Smooth muscle cell (in vitro differentiated cells): ENCODE measurements around the gene AMBRA1. TPM values are rescaled to one million over a fixed set of nuclear protein-coding genes. Genes with fewer than 3 reads are reported as not detected.

Experiments
- DNase-seq: peaks from one replicate; lab custom pipeline; 2025; ENCODE audit not compliant: unreplicated experiment; lab: John Stamatoyannopoulos, UW
- H2AFZ ChIP-seq: fragments of 200-600 bp; sonication (generic); 2 replicates; pipeline ENCODE4 v1.6.0; 2016; ENCODE audit warnings: antibody characterized with exemption, low read depth, mild to moderate bottlenecking
- H3F3A ChIP-seq: fragments of 200-600 bp; sonication (generic); 2 replicates; pipeline ENCODE4 v1.6.0; 2017; ENCODE audit warnings: antibody characterized with exemption, low read depth
- H3K27ac ChIP-seq: fragments of 200-600 bp; sonication (generic); 2 replicates; pipeline ENCODE4 v1.5.1; 2016; ENCODE audit warnings: low read depth, mild to moderate bottlenecking
- H3K27me3 ChIP-seq: fragments of 200-600 bp; sonication (generic); 2 replicates; pipeline ENCODE4 v1.6.1; 2016; ENCODE audit warnings: low read depth, mild to moderate bottlenecking
- H3K36me3 ChIP-seq: fragments of 200-600 bp; sonication (generic); 2 replicates; pipeline ENCODE4 v1.5.1; 2016; ENCODE audit warnings: low read depth
- H3K4me1 ChIP-seq: fragments of 200-600 bp; sonication (generic); 2 replicates; pipeline ENCODE4 v1.5.1; 2016; ENCODE audit warnings: low read depth
- H3K4me2 ChIP-seq: fragments of 200-600 bp; sonication (generic); 2 replicates; pipeline ENCODE4 v1.6.0; 2016; ENCODE audit warnings: mild to moderate bottlenecking
- H3K4me3 ChIP-seq: fragments of 200-600 bp; sonication (generic); 2 replicates; pipeline ENCODE4 v1.5.1; 2016; ENCODE audit warnings: mild to moderate bottlenecking
- H3K79me2 ChIP-seq: fragments of 200-600 bp; sonication (generic); 2 replicates; pipeline ENCODE4 v1.6.0; 2016; ENCODE audit warnings: low read depth, mild to moderate bottlenecking
- H3K9ac ChIP-seq: fragments of 200-600 bp; sonication (generic); 2 replicates; pipeline ENCODE4 v1.6.0; 2016; ENCODE audit warnings: low read depth
- H3K9me3 ChIP-seq: fragments of 200-600 bp; sonication (generic); replicated peaks from 2 replicates; pipeline ENCODE4 v1.5.1; 2016; ENCODE audit warnings: low read depth
- H4K20me1 ChIP-seq: fragments of 200-600 bp; sonication (generic); 2 replicates; pipeline ENCODE4 v1.6.0; 2016; ENCODE audit warnings: low read depth
- WGBS: methylation state at CpG from one replicate; pipeline ENCODE4 v1.1.7; 2016; ENCODE audit warnings: low lambda C conversion rate; 5-methylcytosine and 5-hydroxymethylcytosine counted together
- polyA plus RNA-seq: library from polyadenylated mRNA; unstranded; fragments of >200 nt; fragmentation: Nextera tagmentation; extraction: Ambion mirVana; gene quantifications from 2 replicates; pipeline ENCODE4 v1.2.1, GENCODE V29; 2016
- total RNA-seq: library from RNA; depleted of rRNA; stranded (reverse); fragments of >200 nt; gene quantifications from 2 replicates; pipeline ENCODE4 v1.2.3, GENCODE V29; 2014
- TF ChIP-seq, protein P1 (sequence below): fragments of 200-600 bp; sonication (generic); IDR thresholded peaks from 2 replicates; pipeline ENCODE4 v1.5.1; 2017; ENCODE audit warnings: borderline replicate concordance, mild to moderate bottlenecking, antibody characterized with exemption; ENCODE audit not compliant: insufficient read depth, poor library complexity, severe bottlenecking

The AMBRA1 gene
- total and polyA plus RNA-seq, 2 experiments from 2014 or later = 10.3 to 38.3 TPM

DNA sequence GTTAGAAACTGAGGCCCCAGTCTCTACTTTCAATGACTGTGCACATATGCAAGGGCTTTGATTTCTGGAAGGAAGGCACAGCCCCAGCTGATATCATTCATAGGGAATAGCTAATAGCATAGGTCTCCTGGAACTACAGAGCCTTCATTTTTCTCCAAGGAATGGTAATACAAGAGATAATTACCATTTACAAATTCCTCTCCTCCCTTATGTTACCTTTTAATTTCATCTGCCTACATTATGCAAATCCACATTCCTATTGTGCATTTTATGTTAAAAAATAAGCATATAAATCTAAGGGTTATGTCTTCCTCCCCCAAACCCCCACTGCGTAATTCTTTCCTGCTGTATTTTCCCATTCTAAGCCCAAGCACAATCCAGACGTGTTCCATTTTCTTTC is 94.9 kb downstream of the AMBRA1 start:
- Histone ChIP-seq H4K20me1 (peaks cover 24% of the 10 kb centered on the region), H3K9me3 (no peaks in the 10 kb centered on the region), H3K4me1 (no peaks in the 10 kb centered on the region), H3K4me3 (no peak overlapping the region), H2AFZ (no peak overlapping the region), H3K27me3 (no peaks in the 10 kb centered on the region), H3K36me3 (no peaks in the 10 kb centered on the region), H3K27ac (no peak overlapping the region), H3K9ac (no peak overlapping the region), H3F3A (no peaks in the 10 kb centered on the region), H3K4me2 (no peak overlapping the region), H3K79me2 (no peaks in the 10 kb centered on the region)
- TF ChIP-seq, protein P1, sequence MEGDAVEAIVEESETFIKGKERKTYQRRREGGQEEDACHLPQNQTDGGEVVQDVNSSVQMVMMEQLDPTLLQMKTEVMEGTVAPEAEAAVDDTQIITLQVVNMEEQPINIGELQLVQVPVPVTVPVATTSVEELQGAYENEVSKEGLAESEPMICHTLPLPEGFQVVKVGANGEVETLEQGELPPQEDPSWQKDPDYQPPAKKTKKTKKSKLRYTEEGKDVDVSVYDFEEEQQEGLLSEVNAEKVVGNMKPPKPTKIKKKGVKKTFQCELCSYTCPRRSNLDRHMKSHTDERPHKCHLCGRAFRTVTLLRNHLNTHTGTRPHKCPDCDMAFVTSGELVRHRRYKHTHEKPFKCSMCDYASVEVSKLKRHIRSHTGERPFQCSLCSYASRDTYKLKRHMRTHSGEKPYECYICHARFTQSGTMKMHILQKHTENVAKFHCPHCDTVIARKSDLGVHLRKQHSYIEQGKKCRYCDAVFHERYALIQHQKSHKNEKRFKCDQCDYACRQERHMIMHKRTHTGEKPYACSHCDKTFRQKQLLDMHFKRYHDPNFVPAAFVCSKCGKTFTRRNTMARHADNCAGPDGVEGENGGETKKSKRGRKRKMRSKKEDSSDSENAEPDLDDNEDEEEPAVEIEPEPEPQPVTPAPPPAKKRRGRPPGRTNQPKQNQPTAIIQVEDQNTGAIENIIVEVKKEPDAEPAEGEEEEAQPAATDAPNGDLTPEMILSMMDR = no peak
- no peak for DNase-seq
- 98% methylated on average over 2 of the region's 2 CpGs for WGBS

DNA sequence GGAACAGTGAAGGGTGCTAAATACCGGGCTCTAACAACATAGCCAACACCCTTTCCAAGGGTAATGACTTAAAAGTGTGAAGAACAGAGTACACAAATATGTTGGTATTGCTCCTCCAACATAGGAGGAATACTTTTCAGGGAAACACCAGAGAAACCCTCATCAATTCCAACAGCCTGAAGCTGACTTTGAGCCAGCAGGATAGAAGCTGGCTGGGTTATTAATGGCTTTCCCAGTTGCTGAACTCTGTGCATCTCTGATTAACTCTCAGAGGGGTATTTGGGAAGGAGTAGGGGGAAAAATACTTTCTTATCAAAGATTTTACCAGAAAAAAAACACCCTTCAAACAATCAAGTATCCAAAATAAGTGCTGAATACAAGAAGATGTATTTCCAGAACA is 95.6 kb downstream of the AMBRA1 start:
- H3K27me3 ChIP-seq = no peaks in the 10 kb centered on the region
- H3K27ac ChIP-seq = no peak overlapping the region
- no peaks in the 10 kb centered on the region for H3K9me3 ChIP-seq
- WGBS = 89% methylated on average over 1 of the region's 1 CpG
- H3K4me1 ChIP-seq = no peaks in the 10 kb centered on the region
- no peak overlapping the region for H2AFZ ChIP-seq
- H3K4me2 ChIP-seq = no peak overlapping the region
- H3K9ac ChIP-seq = no peak overlapping the region
- TF ChIP-seq, protein P1 = no peak
- H3K36me3 ChIP-seq = no peaks in the 10 kb centered on the region
- peaks cover 24% of the 10 kb centered on the region for H4K20me1 ChIP-seq
- no peaks in the 10 kb centered on the region for H3K79me2 ChIP-seq
- peaks cover 4% of the 10 kb centered on the region for H3F3A ChIP-seq
- DNase-seq = no peak
- no peak overlapping the region for H3K4me3 ChIP-seq

DNA sequence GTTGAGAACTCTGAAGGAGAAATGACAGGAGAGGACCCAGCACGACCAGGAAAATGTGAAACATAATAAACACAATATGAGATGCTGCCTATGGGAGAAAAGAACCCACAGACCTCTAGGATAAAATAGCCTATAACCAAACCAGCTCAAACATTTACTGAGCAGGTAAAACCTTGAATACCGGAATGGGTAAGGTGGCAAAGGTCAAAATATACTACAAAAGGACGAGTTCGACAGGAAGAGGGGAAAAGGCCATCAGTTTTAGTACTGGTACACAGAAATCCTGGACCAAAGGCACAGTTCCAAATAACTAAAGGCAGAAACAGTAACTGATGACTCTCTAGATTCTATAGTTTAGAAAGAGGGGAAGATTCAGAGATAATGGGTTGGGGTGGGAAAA is 96.3 kb downstream of the AMBRA1 start:
- Histone ChIP-seq H3K4me3 (no peak overlapping the region), H3K4me2 (no peak overlapping the region), H3K27ac (no peak overlapping the region), H3K27me3 (no peaks in the 10 kb centered on the region), H3K4me1 (no peaks in the 10 kb centered on the region), H3K9ac (no peak overlapping the region), H3F3A (peaks cover 9% of the 10 kb centered on the region), H4K20me1 (peaks cover 22% of the 10 kb centered on the region), H2AFZ (no peak overlapping the region), H3K9me3 (no peaks in the 10 kb centered on the region), H3K79me2 (no peaks in the 10 kb centered on the region), H3K36me3 (no peaks in the 10 kb centered on the region)
- 95% methylated on average over 4 of the region's 4 CpGs for WGBS
- TF ChIP-seq, protein P1 = no peak
- no peak for DNase-seq

DNA sequence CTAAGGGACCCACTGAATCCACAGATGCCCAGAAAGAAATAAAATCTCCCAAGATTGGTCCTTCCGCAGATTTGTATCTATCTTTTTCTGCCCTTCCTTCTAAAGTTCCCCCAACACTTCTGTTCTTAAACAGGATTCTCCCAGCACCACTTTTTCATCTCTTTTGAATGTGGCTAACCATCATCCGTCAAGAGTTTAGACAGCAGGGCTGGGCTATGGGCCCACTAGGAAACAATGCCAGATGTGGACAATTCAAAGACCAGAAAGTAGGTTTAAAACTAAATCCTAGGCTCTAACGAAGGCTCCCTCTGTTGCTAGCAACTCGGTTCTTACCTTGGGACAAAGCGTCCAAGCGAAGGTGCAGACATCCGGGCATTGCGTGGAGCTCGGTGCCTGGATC is 100.0 kb downstream of the AMBRA1 start:
- Histone ChIP-seq H3F3A (peaks cover 29% of the 10 kb centered on the region), H3K79me2 (no peaks in the 10 kb centered on the region), H2AFZ (no peak overlapping the region), H3K9me3 (no peaks in the 10 kb centered on the region), H3K27me3 (no peaks in the 10 kb centered on the region), H3K4me1 (peaks cover 3% of the 10 kb centered on the region), H3K4me2 (peak overlapping the region; percentile 12), H3K4me3 (no peak overlapping the region), H4K20me1 (peaks cover 13% of the 10 kb centered on the region), H3K9ac (peak overlapping the region; percentile 84), H3K27ac (peak overlapping the region; percentile 97), H3K36me3 (no peaks in the 10 kb centered on the region)
- 89% methylated on average over 9 of the region's 9 CpGs for WGBS
- DNase-seq = no peak
- TF ChIP-seq, protein P1 = no peak
